Subcutaneous abdominal adipose tissue (tissue), 5 donors: Measurements from ENCODE around the gene MAPK4.
A peak's percentile ranks its signal among the peaks of the same experiment; 100 is the strongest.
"Not testable (repeated sequence)": the region's sequence is repeated elsewhere in the genome, so short reads cannot be mapped to it uniquely, and the experiment has no call there.

ENCODE experiments used
- H3K27ac ChIP-seq: one replicate; pipeline ENCODE4 v1.7.0; 2013; ENCODE audit warnings: low read depth, mild to moderate bottlenecking, inconsistent platforms, low read length, moderate library complexity
- H3K27me3 ChIP-seq, 5 donors: one replicate each; pipeline ENCODE4 v1.7.0; 2013; ENCODE audit warnings: low read length in 5 of 5, inconsistent platforms in 1 of 5; ENCODE audit not compliant: control insufficient read depth in 5 of 5, insufficient read depth in 4 of 5
- H3K36me3 ChIP-seq, 5 donors: one replicate each; pipeline ENCODE4 v1.7.0; 2013; ENCODE audit warnings: low read length in 5 of 5; ENCODE audit not compliant: control insufficient read depth in 5 of 5, insufficient read depth in 5 of 5
- H3K4me1 ChIP-seq, 5 donors: one replicate each; pipeline ENCODE4 v1.7.0; 2013; ENCODE audit warnings: low read length in 5 of 5, mild to moderate bottlenecking in 3 of 5, moderate library complexity in 1 of 5; ENCODE audit not compliant: control insufficient read depth in 5 of 5, insufficient read depth in 5 of 5
- H3K4me3 ChIP-seq, 5 donors: one replicate each; pipeline ENCODE4 v1.7.0; 2013; ENCODE audit warnings: low read length in 5 of 5, low read depth in 1 of 5
- H3K9ac ChIP-seq, 5 donors: one replicate each; pipeline ENCODE4 v1.7.0; 2013; ENCODE audit warnings: low read length in 5 of 5, mild to moderate bottlenecking in 4 of 5, moderate library complexity in 3 of 5
- H3K9me3 ChIP-seq, 5 donors: one replicate each; pipeline ENCODE4 v1.7.0; 2013; ENCODE audit warnings: low read length in 5 of 5; ENCODE audit not compliant: control insufficient read depth in 5 of 5
- donor health status: healthy.
- donor health status: healthy.
- donor health status: healthy.
- donor health status: healthy.
- donor health status: healthy.

The MAPK4 gene

DNA sequence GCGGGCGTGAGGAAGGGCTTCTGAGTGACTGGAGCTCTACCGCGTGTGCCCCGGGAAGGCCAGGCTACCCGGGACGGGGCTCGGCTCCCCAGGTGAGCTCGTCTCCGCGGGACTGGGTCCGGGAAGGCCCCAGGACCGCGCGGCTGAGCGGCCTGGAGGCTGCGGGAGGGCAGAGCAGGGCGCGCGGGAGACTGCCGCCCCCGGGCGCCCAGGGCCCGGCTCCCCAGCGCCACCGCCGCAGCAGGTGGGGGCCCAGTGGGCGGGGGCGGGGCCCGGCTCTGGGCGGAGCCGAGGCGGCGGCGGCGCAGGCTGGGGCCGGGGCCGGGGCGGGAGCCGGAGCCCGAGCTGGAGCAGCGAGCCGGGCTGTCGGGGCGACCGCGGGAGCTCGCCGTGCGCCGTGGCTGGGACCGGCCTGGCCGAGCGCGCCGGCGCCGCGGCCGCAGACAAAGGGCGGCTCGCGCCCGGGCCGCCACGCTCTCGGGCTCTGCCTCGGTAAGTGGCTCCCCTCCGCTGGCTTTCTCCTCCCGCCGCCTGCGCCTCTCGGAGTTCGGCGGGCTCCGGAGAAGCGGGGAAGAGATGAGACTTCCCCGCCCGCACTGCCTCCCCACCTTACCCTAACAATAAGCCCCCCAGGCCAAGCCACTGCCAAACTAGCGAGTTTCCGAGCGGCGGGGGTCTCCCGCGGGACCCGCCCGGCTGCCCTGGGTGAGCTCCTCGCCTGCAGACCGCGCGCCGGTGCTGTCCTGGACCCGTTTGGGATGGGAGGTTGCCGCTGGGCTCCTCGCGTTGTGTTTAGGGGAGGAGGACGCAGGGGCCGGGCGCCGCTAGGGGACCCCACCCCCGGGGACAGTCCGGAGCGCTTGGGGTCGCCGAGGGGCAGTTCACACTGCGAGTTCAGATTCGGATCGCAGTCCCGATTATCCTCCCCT, at the start of gene MAPK4:
TSS of gene MAPK4 (plus strand) at position 336 of the 929 bp plus-strand sequence. CDS start 103,872 bp downstream, outside the sequence.
- peaks cover 0 to 18% (median 16%) of the 10 kb centered on the region in 5 donors for H3K4me1 ChIP-seq
- H3K9me3 ChIP-seq: peaks cover 0 to 13% (median 11%) of the 10 kb centered on the region in 5 donors
- H3K4me3 ChIP-seq: peak within 1 kb of the TSS; percentile 36 to 68 (median 54)
- H3K27me3 ChIP-seq: peaks cover 7 to 35% (median 23%) of the 10 kb centered on the region in 5 donors
- no peaks in the 10 kb centered on the region for H3K36me3 ChIP-seq
- H3K27ac ChIP-seq: no peak within 1 kb of the TSS
- peak within 1 kb of the TSS in 3 of 5 donors; percentile 45 to 68 (median 61) for H3K9ac ChIP-seq

DNA sequence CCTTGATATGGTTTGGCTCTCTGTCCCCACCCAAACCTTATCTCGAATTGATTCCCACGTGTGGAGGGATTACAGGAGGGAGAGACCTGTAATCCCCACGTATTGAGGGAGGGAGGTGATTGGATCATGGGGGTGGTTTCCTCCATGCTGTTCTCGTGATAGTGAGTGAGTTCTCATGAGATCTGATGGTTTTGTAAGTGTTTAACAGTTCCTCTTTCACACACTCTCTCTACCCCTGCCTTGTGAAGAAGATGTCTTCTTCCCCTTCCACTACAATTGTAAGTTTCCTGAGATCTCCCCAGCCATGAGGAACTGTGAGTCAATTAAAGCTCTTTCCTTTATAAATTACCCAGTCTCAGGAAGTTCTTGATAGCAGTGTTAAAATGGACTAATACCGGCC, 42.6 kb upstream of the MAPK4 start:
- not testable (repeated sequence) for H3K4me3 ChIP-seq, H3K4me1 ChIP-seq, H3K27me3 ChIP-seq, H3K36me3 ChIP-seq, H3K9me3 ChIP-seq, H3K27ac ChIP-seq, H3K9ac ChIP-seq

DNA sequence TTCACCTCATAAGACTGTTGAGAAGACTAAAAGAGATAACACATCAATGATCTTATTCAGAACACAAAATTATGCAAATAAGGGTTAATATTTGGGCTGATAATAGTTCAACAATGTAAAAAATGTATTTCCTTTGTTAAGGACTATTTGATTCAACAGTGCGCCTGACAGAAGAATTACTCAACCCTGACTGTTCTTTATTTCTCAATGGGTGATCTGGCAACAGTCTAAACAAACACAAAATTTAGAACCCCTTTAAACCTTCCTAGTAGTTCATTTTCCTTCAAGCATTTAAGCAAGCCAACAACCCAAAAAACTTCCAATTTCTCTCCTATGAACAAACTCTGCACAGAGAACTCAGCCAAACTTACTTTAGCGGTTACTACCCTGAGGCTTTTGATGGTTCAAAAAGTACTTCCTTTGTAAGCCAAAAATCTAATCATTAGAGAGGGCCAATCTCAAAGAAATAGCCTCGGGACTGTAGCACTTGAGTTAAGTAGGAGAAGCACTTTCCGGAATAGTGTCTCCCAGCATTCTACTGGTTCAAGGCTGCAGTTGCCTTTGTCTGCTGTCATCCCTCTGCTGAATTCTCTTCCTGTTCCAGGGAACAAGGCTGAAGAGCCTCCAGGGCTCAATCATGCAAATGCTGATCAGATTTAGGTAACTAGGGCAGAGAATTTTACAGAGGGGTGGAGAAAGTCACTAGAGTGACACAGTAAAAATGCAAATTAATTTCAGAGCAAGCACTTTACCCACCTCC, 40.9 kb upstream of the MAPK4 start:
- no peaks in the 10 kb centered on the region for H3K9me3 ChIP-seq
- H3K4me1 ChIP-seq: no peaks in the 10 kb centered on the region
- H3K9ac ChIP-seq: no peak overlapping the region
- no peak overlapping the region for H3K4me3 ChIP-seq
- peaks cover 0 to 5% (median 0%) of the 10 kb centered on the region in 5 donors for H3K27me3 ChIP-seq
- no peaks in the 10 kb centered on the region for H3K36me3 ChIP-seq
- no peak overlapping the region for H3K27ac ChIP-seq

DNA sequence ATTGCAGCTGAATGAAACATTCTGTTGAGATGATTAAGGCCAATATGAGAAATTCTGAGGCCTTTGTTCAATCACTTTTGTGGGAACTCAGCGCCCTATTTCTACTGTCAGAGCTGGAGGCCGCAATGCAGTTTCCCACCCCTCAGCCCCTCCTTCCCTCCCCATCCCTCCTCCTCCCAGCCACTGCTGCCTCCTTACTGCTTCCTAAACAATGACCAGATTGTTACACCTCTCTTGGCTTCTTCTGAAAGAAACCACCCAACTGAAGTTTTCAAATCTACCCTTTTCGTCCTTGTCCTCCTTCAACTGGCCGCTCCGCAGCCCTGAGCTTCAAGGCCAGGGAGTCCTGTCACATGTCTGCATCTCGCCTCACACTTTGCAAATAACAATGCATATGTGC, 36.7 kb upstream of the MAPK4 start:
- peaks cover 0 to 5% (median 2%) of the 10 kb centered on the region in 5 donors for H3K27me3 ChIP-seq
- H3K9me3 ChIP-seq: no peaks in the 10 kb centered on the region
- H3K4me1 ChIP-seq: no peaks in the 10 kb centered on the region
- no peak overlapping the region for H3K4me3 ChIP-seq
- no peak overlapping the region for H3K9ac ChIP-seq
- no peaks in the 10 kb centered on the region for H3K36me3 ChIP-seq
- H3K27ac ChIP-seq: no peak overlapping the region

DNA sequence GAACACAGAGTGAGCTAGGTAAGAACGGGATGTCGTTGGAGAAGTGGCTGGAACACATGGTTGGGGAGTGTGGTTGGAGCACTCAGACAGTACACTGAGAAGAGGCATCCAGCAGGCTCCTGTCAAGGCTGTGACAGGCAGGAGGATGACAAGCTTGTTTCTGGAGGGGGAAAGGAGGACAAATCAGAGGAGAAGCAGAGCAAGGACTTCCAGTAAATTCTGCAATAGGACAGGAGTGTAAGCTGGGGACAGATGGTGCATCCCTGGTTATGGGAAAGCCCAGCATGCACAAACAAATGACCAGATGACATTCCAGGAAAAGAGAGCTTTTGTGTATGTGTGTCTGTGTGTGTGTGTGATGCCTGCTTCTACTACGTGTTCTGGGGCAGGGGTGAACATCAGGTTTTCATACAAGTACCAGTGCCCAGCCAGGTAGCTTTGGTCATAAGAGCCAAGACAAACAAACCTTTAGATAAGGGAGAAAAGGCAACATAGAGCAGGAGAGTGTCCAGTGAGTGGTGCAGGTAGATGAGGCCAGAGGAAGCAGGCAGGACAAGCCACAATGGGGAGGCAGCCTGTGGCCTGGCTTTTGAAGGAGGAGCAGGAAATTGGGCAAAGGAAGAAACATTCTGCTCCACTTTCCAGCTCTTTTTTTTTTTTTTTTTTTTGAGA, 32.1 kb upstream of the MAPK4 start:
- H3K4me1 ChIP-seq: no peaks in the 10 kb centered on the region
- H3K9ac ChIP-seq: no peak overlapping the region
- H3K4me3 ChIP-seq: no peak overlapping the region
- peaks cover 0 to 8% (median 2%) of the 10 kb centered on the region in 5 donors for H3K27me3 ChIP-seq
- no peaks in the 10 kb centered on the region for H3K36me3 ChIP-seq
- peaks cover under 1 to 10% (median 7%) of the 10 kb centered on the region in 5 donors for H3K9me3 ChIP-seq
- H3K27ac ChIP-seq: no peak overlapping the region

DNA sequence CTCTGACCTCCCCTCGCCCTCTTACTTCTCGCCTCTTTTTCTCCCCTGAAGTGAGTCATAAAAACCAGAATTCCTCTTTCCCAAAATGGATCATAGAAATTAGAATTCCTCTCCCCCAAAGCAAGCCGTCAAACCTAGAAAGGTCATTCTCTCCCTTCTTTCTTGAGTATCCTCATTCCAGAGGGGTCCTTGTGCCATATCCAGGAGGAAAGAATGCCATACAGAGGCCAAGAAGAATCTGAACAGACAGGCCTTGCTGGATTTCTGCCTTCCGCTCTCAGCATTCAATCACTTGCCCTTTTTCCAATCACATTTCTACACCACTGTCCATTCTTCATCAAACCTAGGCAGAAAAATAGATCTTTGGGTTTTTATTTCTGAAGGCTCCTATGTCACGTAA, 31.1 kb upstream of the MAPK4 start:
- no peak overlapping the region for H3K9ac ChIP-seq
- no peaks in the 10 kb centered on the region for H3K4me1 ChIP-seq
- H3K36me3 ChIP-seq: no peaks in the 10 kb centered on the region
- no peak overlapping the region for H3K4me3 ChIP-seq
- no peak overlapping the region for H3K27ac ChIP-seq
- peaks cover 0 to 3% (median 1%) of the 10 kb centered on the region in 5 donors for H3K27me3 ChIP-seq
- peaks cover 8 to 20% (median 14%) of the 10 kb centered on the region in 5 donors for H3K9me3 ChIP-seq

DNA sequence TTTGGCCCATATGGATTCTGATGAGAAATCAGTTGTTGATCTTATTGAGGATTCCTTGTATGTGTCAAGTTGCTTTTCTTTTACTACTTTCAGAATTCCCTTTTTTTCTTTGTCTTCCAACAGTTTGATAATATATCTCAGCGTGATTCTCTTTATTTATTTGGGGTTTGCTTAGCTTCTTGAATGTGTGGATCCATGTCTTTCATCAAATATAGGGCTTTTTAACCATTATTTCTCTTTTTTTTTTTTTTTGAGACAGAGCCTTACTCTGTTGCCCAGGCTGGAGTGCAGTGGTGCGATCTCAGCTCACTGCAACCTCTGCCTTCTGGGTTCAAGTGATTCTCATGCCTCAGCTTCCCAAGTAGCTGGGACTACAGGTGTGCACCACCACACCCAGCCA, 26.1 kb upstream of the MAPK4 start:
- H3K4me1 ChIP-seq, H3K9ac ChIP-seq, H3K36me3 ChIP-seq, H3K4me3 ChIP-seq, H3K27ac ChIP-seq, H3K27me3 ChIP-seq: not testable (repeated sequence)
- peaks cover 8 to 26% (median 20%) of the 10 kb centered on the region in 5 donors for H3K9me3 ChIP-seq

DNA sequence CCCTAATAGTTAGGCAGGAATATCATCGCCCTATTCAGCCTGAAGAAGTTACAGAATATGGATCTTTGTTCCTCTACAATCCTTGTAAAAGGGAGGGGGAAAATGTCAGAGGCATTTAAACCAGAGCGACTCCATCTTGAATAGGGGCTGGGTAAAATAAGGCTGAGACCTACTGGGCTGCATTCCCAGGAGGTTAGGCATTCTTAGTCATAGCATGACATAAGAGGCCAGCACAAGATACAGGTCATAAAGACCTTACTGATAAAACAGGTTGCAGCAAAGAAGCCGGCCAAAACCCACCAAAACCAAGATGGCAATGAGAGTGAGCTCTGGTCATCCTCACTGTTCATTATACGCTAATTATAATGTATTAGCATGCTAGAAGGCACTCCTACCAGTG, 15.4 kb upstream of the MAPK4 start:
- H3K27ac ChIP-seq, H3K9me3 ChIP-seq, H3K27me3 ChIP-seq, H3K9ac ChIP-seq, H3K4me3 ChIP-seq, H3K4me1 ChIP-seq, H3K36me3 ChIP-seq: not testable (repeated sequence)

DNA sequence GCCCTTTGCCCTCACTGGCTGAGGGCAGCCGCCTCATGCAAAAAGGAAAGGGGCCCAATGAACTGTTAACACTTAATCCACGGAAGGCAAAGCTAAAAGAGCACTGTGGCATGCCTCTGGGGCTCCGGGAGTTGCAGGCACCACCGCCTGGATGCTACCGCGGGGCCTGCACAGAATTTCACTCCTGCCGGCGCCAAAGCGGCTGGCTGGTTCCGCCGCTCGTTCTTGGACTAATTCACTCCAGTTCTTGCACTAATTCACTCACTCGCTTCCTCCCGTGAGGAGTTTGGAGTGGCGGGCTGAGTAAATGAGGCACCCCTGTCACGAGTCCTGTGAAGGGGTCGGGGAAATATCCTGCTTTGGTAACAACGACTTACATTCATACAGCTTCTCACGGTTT, 14.0 kb upstream of the MAPK4 start:
- Histone ChIP-seq H3K27ac (no peak overlapping the region), H3K4me1 (no peaks in the 10 kb centered on the region), H3K27me3 (no peaks in the 10 kb centered on the region), H3K9me3 (peaks cover 0 to 9% (median 6%) of the 10 kb centered on the region in 5 donors), H3K4me3 (no peak overlapping the region), H3K36me3 (no peaks in the 10 kb centered on the region), H3K9ac (no peak overlapping the region)
